Activated CD4-positive, alpha-beta T cell treated with anti-CD3 and anti-CD28 coated beads, Interleukin-2, Interleukin-6, amounts not matched to agents 100 ng/mL and 50 ng/mL, durations not matched to agents 16 hours and 8 hours (primary cell): ENCODE results near the gene TNFRSF14.

ENCODE experiments used
- DNase-seq: peaks from one replicate; pipeline ENCODE4 v3.0.0-alpha.2; 2020

Gene TNFRSF14

GRCh38 chr1:2570332-2570731, 14.2 kb downstream of the TNFRSF14 start:
- no peak for DNase-seq

GRCh38 chr1:2571348-2571747, 15.2 kb downstream of the TNFRSF14 start:
- no peak for DNase-seq

- DNase-seq: no peak
Observed at GRCh38 chr1:2573250-2573920, 17.2 kb downstream of the TNFRSF14 start.

GRCh38 chr1:2574350-2574749, 18.2 kb downstream of the TNFRSF14 start:
- no peak for DNase-seq

GRCh38 chr1:2575801-2576663, 19.9 kb downstream of the TNFRSF14 start:
- no peak for DNase-seq

- peak; percentile 58 for DNase-seq
Observed at GRCh38 chr1:2577565-2578075, 21.4 kb downstream of the TNFRSF14 start.

- DNase-seq: no peak
Observed at GRCh38 chr1:2578758-2579118, 22.6 kb downstream of the TNFRSF14 start.

- DNase-seq: no peak
Observed at GRCh38 chr1:2580691-2581090, 24.5 kb downstream of the TNFRSF14 start.

- no peak for DNase-seq
Observed at GRCh38 chr1:2582391-2582790, 26.2 kb downstream of the TNFRSF14 start.

GRCh38 chr1:2583331-2583791, 27.2 kb downstream of the TNFRSF14 start:
- no peak for DNase-seq

GRCh38 chr1:2583871-2584351, 27.7 kb downstream of the TNFRSF14 start:
- no peak for DNase-seq

GRCh38 chr1:2584686-2585317, 28.6 kb downstream of the TNFRSF14 start:
- no peak for DNase-seq

GRCh38 chr1:2585318-2586092, 29.3 kb downstream of the TNFRSF14 start:
- peak; percentile 80 for DNase-seq

GRCh38 chr1:2586154-2587070, 30.2 kb downstream of the TNFRSF14 start, which contains the start of gene PRXL2B:
TSS of gene PRXL2B (plus strand) at chr1:2586777. CDS start at chr1:2586886, 109 bp downstream.
- peak; percentile 99 for DNase-seq

GRCh38 chr1:2587071-2587859, 31.1 kb downstream of the TNFRSF14 start:
- peak; percentile 33 for DNase-seq

- no peak for DNase-seq
Observed at GRCh38 chr1:2587860-2588571, 31.8 kb downstream of the TNFRSF14 start.

- DNase-seq: no peak
Observed at GRCh38 chr1:2588661-2589430, 32.7 kb downstream of the TNFRSF14 start.

- no peak for DNase-seq
Observed at GRCh38 chr1:2589431-2590232, 33.5 kb downstream of the TNFRSF14 start.
